ENCODE measurements around the gene PROZ.

Gene PROZ

DNA sequence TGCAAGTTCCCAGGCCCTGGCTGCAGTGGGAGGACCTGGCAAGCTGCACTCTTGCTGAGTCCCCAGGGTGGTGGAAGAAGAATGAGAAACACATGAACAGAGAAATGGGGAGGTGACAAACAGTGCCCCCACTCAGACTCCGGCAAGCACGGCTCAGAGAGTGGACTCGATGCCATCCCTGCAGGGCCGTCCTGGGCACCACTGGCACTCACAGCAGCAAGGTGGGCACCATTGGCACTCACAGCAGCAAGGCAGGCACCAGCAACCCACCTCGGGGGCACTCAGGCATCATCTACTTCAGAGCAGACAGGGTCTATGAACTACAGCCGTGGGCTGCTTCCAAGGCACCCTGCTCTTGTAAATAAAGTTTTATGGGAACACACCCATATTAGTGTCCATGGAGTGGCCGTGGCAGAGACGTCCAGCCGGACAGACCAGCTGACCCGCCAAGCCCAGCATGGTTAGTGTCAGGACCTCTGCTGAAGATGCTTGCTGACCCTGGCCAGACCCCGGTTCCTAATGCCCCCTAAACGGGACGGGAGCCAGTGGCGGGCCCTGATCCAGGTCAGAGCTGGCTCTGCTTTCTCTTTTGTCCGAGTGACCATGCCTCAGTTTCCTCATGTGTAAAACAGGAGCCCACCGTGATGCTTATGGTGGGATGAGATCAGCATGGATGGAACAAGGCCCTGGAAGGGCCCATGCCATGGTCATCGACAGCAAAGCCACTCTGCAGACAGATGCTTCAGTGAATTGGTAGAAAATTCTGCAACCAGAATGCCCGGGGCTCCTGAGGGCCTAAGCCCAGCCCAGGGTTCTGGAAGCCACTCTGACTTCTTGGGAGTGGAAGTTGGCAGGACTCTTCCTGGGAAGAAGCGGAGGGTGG lies 37.9 kb upstream of the PROZ start:
- no peak for DNase-seq

DNA sequence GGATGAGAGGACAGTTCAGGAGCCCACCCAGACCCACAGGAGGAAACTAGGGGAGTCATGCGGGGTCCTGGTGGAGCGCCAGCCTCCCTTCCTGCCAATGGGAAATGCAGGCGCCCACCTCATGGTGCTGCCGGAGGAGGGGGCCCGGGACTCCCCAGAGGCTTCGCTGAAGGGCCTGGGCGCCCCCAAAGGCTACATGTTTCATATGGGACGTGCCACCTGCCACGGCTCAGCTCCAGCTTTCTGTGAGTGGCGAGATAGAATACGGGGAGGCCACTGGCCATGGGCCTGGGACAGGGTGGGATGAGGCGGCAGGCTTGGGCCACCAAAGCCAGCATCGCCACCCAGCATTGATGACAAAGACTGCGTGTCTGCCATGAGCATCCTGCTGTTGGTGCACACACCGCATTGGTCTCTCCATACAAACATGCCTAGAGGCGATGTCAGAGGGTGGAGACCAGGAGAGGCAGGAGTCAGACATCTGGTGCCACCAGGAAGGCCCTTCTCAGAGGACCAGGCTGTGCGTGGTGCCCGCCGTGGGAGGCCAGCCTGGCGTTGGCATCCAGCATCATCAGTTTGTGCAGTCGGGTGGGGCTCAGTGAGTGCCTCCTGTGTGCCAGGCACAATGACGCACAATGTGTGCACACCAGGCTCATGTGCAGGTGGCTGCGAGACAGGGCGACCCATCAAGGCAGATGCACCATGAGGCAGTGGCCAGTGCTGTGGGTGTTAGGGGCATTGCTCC lies 37.1 kb upstream of the PROZ start:
- DNase-seq: no peak

DNA sequence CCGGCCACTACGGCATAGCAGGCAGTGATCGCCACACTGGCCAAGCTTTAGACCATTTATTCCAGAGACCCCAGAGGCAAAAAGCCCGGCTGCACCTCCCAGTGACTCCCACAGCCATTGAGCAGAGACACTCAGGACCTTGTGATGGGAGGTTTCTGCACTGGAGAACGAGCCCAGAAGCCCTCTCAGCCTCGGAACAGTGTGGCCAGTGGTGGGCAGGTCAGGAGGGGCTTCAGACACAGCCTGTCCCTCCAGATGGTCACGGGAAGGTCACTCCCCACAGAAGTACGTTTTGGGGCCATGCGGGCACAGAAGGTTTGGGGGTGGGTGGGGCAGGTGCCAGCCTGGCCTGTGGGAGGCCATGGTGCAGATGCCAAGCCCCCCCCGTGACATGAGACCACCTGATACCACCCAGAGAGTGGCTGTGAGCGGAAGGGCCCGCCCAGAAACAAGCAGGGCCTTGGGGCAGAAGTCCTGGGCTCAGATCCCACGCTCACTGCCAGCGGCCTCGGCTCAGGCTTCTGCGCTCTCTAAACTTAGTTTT lies 36.4 kb upstream of the PROZ start:
- no peak for DNase-seq

DNA sequence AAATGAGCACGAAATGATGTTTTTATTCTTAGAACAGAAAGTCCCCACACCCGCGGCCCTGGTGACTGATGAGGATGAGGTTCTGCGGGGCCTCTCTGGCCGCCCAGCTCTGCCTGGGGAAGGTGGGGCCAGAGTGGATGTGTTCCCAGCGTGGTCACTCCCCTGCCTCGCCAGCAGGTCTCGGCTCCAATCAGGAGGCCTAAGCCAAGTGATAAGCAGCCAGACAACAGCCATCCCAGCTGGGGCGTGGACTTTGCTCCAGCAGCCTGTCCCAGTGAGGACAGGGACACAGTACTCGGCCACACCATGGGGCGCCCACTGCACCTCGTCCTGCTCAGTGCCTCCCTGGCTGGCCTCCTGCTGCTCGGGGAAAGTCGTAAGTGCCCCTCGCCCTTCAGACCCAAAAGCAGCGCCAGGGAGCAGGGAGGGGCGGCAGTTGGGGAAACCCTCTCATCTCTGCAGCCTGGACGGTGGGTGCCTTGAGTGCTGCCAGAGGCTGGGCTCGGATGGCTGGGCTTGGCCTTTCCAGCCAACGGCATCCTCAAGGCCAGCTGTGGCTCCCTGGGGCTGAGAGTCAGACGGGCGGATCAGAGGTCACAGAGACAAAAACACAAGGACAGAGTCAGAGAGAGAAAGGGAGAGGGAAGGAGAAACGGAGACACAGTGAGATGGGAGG lies 35.8 kb upstream of the PROZ start, which contains the start of gene F10:
Gene F10 (plus strand): TSS at position 250 of the 676 bp plus-strand sequence. CDS start 57 bp downstream, at position 307.
- DNase-seq: no peak

DNA sequence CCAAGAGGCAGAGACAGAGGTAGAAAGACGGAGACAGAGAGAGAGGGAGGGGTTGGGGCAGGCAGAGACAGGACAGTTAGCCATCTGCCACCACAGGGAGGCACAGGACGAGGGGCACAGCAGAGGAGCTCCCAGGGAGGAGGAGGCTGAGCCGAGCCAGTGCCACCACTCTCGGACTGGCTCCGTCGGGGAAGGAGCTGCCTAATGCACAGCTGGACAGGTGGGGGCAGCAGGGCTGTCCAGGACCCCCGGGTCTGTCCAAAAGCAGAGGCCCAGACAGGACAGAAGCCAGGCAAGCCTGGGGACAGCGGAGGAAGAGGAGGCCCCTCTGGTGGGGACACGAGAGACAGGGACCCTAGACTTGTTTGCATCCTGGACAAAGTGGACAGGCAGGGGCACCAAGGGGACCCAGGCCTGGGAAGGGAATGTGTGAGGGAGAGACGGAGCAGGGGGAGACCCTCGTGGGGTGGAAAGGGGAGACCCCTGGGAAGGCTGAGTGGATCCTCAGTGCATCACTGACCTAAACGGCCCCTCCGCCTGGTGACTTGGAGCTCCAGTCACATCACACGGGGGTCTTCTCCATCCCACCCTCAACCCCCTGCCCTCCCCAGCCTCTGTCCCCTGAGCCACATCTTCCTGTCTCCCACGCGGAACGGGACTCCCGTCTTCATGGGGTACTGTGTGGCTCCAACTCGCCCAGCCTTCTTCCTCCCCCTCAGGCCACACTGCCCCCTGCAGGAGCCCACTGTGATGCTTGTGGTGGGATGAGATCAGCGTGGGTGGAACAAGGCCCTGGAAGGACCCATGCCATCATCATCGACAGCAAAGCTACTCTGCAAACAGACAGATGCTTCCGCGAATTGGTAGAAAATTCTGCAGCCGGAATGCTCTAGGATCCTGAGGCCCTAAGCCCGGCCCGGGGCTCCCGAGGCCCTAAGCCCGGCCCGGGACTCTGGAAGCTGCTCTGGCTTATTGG lies 34.9 kb upstream of the PROZ start:
- no peak for DNase-seq

DNA sequence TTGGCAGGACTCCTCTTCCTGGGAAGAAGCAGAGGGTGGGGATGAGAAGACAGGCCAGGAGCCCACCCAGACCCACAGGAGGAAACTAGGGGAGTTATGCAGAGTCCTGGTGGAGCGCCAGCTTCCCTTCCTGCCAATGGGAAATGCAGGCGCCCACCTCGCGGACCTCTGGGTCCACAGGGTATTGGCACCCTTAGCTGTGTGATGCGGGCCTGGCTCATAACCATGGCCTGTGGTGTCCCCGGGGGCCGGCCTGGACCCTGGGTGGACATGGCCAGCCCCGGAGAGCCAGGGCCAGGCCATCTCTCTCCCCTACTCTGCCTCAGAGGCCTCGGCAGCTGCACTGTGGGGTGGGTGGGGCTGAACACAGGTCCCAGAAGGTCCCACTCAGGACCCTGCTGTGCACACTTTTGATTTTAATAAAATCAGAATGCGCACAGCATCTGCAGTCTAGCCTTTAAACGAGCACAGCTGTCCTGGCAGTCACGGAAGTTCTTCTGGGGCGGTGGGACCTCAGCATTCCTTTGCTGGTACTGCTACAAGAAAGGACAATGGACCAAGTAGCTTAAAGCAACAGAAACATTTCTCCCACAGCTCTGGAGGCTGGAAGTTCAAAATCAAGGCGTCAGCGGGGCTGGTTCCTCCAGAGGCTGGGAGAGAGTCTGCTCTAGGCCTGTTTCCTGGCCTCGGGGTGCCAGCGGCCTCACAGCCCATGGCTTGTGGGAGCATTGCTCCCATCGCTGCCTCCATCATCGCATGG lies 34.1 kb upstream of the PROZ start:
- DNase-seq: no peak

DNA sequence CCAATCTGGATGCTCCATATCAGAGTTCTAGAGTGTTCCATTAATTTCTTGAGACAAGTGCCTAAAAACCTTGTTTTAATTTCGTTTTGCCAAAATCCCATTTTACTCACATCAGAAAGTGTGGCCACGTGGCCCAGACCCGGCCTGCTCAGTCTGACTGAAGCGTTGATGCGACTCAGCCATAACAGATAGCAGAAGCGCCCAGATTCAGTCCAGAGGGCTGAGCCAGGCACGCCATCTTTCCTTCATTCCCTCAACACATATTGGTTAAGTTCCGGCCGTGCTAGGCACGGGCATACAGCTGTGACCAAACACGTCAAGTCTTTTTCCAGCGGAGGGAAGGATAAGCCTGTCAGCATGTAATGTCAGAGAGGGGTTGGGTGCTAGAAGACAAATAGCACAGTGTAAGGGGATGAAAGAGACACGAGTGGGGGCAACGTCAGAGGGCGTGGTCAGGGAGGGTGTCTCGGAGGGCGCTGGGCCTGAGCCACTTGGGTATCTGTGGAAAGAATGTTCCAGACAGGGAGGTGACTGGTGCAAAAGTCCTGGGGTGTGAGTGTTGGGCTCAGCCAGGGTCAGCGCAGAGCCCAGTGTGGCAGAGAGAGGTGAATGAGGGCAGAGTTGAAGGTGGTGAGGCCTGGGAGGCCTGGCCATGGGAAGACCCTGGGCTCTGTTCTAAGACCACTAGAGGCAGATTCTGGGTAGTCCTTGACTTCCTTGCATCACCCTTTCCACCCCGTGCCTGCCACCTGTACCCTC lies 32.8 kb upstream of the PROZ start:
- DNase-seq: no peak

DNA sequence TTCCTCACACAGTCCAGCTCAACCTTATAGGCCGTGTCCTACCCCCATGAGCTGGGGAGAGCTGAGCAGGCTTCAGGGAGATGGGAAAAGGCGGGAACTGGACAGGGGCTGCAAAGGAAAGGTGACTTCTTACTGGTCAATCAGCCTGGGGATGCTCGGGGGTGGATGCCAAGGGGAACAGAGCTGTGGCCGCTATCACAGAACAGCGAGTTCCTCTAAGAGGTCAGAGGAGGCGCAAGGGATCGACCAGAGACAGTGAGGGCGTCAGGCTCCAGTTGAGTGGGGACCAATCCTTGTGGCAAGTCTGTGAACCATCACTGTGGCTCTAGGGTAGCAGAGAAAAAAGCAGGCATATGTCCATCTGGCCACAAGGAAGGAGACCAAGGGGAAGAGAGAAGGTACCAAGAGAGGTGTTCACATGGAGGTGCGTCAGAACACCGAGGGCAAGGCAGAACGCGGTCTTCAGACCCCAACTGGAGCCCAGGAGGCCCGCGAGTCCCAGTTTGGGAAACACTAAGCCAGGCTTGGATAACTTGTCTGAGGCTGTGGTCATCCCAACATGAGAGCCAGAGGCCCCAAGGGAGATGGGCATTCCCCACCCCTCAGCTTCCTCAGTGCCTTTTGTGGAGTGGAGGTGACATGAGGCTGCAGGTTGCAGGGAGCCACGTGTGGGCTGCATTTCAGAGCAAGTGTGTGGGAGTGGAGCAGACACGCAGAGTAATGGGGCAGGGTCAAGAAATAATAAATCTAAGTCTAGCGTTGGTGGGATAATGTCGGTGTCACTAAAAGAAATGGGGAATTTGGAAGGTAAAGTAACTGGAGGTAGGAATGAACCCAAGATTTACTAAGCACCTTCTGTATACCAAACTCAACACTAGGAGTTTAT lies 31.9 kb upstream of the PROZ start:
- DNase-seq: no peak

DNA sequence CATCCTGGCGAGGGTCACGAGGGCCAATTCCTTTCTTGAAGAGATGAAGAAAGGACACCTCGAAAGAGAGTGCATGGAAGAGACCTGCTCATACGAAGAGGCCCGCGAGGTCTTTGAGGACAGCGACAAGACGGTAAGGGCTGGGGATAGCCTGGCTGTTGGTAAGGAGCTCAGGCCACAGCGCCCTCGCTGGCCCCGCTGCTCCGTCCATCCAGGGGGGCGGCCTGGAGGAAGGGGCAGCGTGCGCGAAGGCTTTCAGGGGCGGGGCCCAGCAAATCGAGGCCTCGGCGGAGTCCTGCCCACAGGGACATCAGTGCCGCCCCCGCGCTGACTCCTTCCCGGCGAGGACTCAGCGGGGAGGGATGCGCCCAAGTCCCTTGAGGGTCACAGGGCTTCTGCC lies 29.0 kb upstream of the PROZ start:
- no peak for DNase-seq

GRCh38 chr13:113129921-113130750 lies 28.3 kb upstream of the PROZ start:
- no peak for DNase-seq

DNA sequence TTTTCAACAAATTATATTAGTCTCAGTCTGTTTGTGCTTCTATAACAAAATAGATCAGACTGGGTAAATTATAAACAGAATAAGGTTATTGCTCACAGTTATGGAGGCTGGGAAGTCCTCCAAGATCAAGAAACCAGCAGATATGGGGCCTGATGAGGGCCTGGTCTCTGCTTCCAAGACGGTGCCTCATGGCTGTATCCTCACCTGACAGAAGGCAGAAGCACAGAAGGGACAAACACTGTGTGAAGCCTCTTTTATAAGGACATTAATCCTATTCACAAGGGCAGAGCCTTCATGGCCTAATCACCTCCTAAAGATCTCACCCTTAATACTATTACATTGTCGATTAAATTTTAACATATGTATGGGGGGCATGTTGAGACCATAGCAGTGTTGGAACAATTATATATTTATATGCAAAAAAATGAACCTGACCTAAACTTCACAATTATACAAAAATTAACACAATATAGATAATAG lies 23.1 kb upstream of the PROZ start:
- no peak for DNase-seq

GRCh38 chr13:113137691-113138298 lies 20.7 kb upstream of the PROZ start:
- DNase-seq: no peak

- DNase-seq: no peak
Measured at GRCh38 chr13:113138792-113139551, 19.5 kb upstream of the PROZ start.

- no peak for DNase-seq
Measured at GRCh38 chr13:113139577-113139976, 18.9 kb upstream of the PROZ start.

- DNase-seq: no peak
Measured at GRCh38 chr13:113140677-113141600, 17.5 kb upstream of the PROZ start.

DNA sequence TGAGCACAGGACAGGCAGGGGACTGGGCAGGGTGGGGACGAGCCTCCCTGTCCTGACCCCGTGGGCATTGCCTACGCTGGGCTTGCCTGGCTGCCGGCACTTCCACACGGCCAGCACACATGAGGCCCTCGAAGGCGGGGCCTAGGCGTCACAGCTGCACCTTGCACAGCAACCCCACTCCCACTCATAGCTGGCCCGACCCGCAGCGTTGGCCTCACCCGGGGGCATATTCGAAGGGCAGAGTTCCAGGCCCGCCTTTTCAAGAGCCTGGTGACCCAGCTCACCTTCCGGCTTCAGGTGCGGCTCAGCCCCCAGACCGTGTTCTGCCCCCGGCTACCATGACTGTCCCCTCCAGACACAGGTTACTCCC lies 16.9 kb upstream of the PROZ start:
- DNase-seq: no peak
